HTR-8/SVneo (cell line): ENCODE data around the gene MILR1.
A peak's percentile ranks its signal among the peaks of the same experiment; 100 is the strongest.
"Not testable (repeated sequence)": the region's sequence is repeated elsewhere in the genome, so short reads cannot be mapped to it uniquely, and the experiment has no call there.

Source experiments
- DNase-seq: peaks from one replicate; pipeline ENCODE4 v3.0.0; 2011; ENCODE audit warnings: low spot score, mixed read lengths; ENCODE audit not compliant: insufficient read length
- FAIRE-seq: peaks from 2 replicates; lab custom pipeline; 2011; peaks lifted over from hg19 to GRCh38; lab: Jason Lieb, UNC

MILR1 gene

GRCh38 chr17:64425191-64425590, 23.7 kb upstream of the MILR1 start:
- no peak for FAIRE-seq
- DNase-seq: no peak

GRCh38 chr17:64426596-64426995, 22.3 kb upstream of the MILR1 start:
- FAIRE-seq (no peak), DNase-seq (no peak)

- DNase-seq (no peak), FAIRE-seq (no peak)
These were observed 20.5 kb upstream of the MILR1 start for GRCh38 chr17:64428406-64428805.

GRCh38 chr17:64430036-64430435, 18.9 kb upstream of the MILR1 start:
- not testable (repeated sequence) for DNase-seq, FAIRE-seq

- DNase-seq: no peak
- FAIRE-seq: no peak
These were observed 17.4 kb upstream of the MILR1 start for GRCh38 chr17:64431534-64431933.

- FAIRE-seq: no peak
- no peak for DNase-seq
These were observed 10.9 kb upstream of the MILR1 start for GRCh38 chr17:64437944-64438525.

GRCh38 chr17:64439521-64439920, 9.4 kb upstream of the MILR1 start:
- FAIRE-seq, DNase-seq: not testable (repeated sequence)

- FAIRE-seq (no peak), DNase-seq (no peak)
These were observed 9.0 kb upstream of the MILR1 start for GRCh38 chr17:64439956-64440355.

- FAIRE-seq: no peak
- peak; percentile 40 for DNase-seq
These were observed 7.0 kb upstream of the MILR1 start for GRCh38 chr17:64441772-64442540.

- FAIRE-seq: no peak
- DNase-seq: no peak
These were observed 6.4 kb upstream of the MILR1 start for GRCh38 chr17:64442541-64442971.

GRCh38 chr17:64443086-64443760, 5.7 kb upstream of the MILR1 start:
- no peak for DNase-seq
- FAIRE-seq: no peak

GRCh38 chr17:64447526-64447925, 1.4 kb upstream of the MILR1 start:
- DNase-seq: no peak

GRCh38 chr17:64449545-64449944, 630 bp downstream of the MILR1 start:
- no peak for FAIRE-seq
- no peak for DNase-seq

More at GRCh38 chr17:64447526-64447925, 1.4 kb upstream of the MILR1 start:
- no peak for FAIRE-seq

GRCh38 chr17:64455993-64456885, 7.3 kb downstream of the MILR1 start:
- FAIRE-seq: no peak
- no peak for DNase-seq

- FAIRE-seq: no peak
These were observed 8.2 kb downstream of the MILR1 start for GRCh38 chr17:64457156-64457555.

GRCh38 chr17:64458756-64459155, 9.8 kb downstream of the MILR1 start:
- FAIRE-seq (no peak), DNase-seq (no peak)

More at GRCh38 chr17:64457156-64457555, 8.2 kb downstream of the MILR1 start:
- no peak for DNase-seq

GRCh38 chr17:64459284-64459747, 10.4 kb downstream of the MILR1 start:
- DNase-seq (no peak), FAIRE-seq (no peak)

- DNase-seq, FAIRE-seq: not testable (repeated sequence)
These were observed 10.9 kb downstream of the MILR1 start for GRCh38 chr17:64459818-64460217.

GRCh38 chr17:64460955-64461354, 12.0 kb downstream of the MILR1 start:
- FAIRE-seq (no peak), DNase-seq (no peak)

- DNase-seq (no peak), FAIRE-seq (no peak)
These were observed 12.9 kb downstream of the MILR1 start for GRCh38 chr17:64461788-64462187.
